A549 (cell line): ENCODE results near the gene RFX1.

Experiments used
- CHD2 ChIP-seq: fragments of 150-350 bp; IDR thresholded peaks from 2 replicates; pipeline ENCODE4 v1.6.1; 2014; ENCODE audit warnings: low read length; ENCODE audit not compliant: partially characterized antibody
- CTCF ChIP-seq: fragments of >200 bp; sonication (Bioruptor Twin); formaldehyde crosslinking; IDR thresholded peaks from 3 replicates; pipeline ENCODE4 v1.5.1; 2016
- MAFK ChIP-seq: fragments of 450-650 bp; IDR thresholded peaks from 2 replicates; pipeline ENCODE4 v1.6.1; 2014; ENCODE audit not compliant: partially characterized antibody
- RAD21 ChIP-seq, 2 experiments: fragments of >200 bp in 1 of 2; sonication (Bioruptor Twin) in 1 of 2; formaldehyde crosslinking in 1 of 2; IDR thresholded peaks in 1 of 2; conservative IDR thresholded peaks in 1 of 2; 2 replicates in 1 of 2; 3 replicates in 1 of 2; pipeline ENCODE4 v1.6.1; 2012 to 2018; ENCODE audit warnings: inconsistent platforms in 1 of 2
- RCOR1 ChIP-seq: fragments of 150-350 bp; IDR thresholded peaks from 2 replicates; pipeline ENCODE4 v1.6.1; 2014; ENCODE audit warnings: antibody characterized with exemption, low read length, low read depth
- TF ChIP-seq, protein P1 (sequence below): fragments of 200-600 bp; sonication (generic); IDR thresholded peaks from 2 replicates; pipeline ENCODE4 v1.6.1; 2016; ENCODE audit warnings: antibody characterized with exemption, mild to moderate bottlenecking, moderate library complexity
- TF ChIP-seq, protein P2 (sequence below): fragments of >200 bp; sonication (Bioruptor Twin); formaldehyde crosslinking; IDR thresholded peaks from 3 replicates; pipeline ENCODE4 v1.6.1; 2016

DNA sequence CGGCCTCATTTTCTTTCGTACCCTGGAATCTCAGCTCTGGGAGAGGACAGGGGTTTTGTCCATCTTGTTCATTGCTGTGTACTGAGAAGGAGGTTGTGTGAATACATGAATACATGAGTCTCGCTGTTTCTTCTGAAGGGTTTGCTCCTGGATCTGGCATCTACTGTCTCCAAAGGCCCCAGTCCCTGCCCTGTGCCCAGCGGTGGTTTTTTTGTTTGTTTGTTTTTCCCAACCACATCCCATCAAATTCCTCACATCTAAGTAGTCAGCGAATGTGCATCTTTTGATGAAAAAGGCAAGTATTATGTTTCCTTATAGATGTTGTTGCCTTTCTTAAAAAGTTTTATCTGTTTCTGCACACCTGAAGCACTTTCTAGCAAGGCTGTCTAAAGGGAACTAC is 41.3 kb downstream of the RFX1 start:
- no peak for TF ChIP-seq CTCF
- no peak for TF ChIP-seq MAFK
- TF ChIP-seq, protein P1, sequence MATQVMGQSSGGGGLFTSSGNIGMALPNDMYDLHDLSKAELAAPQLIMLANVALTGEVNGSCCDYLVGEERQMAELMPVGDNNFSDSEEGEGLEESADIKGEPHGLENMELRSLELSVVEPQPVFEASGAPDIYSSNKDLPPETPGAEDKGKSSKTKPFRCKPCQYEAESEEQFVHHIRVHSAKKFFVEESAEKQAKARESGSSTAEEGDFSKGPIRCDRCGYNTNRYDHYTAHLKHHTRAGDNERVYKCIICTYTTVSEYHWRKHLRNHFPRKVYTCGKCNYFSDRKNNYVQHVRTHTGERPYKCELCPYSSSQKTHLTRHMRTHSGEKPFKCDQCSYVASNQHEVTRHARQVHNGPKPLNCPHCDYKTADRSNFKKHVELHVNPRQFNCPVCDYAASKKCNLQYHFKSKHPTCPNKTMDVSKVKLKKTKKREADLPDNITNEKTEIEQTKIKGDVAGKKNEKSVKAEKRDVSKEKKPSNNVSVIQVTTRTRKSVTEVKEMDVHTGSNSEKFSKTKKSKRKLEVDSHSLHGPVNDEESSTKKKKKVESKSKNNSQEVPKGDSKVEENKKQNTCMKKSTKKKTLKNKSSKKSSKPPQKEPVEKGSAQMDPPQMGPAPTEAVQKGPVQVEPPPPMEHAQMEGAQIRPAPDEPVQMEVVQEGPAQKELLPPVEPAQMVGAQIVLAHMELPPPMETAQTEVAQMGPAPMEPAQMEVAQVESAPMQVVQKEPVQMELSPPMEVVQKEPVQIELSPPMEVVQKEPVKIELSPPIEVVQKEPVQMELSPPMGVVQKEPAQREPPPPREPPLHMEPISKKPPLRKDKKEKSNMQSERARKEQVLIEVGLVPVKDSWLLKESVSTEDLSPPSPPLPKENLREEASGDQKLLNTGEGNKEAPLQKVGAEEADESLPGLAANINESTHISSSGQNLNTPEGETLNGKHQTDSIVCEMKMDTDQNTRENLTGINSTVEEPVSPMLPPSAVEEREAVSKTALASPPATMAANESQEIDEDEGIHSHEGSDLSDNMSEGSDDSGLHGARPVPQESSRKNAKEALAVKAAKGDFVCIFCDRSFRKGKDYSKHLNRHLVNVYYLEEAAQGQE: no peak
- no peak for TF ChIP-seq RAD21 (conservative IDR thresholded peaks at IDR 0.05 in 1 of 2, IDR thresholded peaks at IDR 0.05 in 1 of 2)
- TF ChIP-seq, protein P2, sequence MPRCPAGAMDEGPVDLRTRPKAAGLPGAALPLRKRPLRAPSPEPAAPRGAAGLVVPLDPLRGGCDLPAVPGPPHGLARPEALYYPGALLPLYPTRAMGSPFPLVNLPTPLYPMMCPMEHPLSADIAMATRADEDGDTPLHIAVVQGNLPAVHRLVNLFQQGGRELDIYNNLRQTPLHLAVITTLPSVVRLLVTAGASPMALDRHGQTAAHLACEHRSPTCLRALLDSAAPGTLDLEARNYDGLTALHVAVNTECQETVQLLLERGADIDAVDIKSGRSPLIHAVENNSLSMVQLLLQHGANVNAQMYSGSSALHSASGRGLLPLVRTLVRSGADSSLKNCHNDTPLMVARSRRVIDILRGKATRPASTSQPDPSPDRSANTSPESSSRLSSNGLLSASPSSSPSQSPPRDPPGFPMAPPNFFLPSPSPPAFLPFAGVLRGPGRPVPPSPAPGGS: no peak
- TF ChIP-seq RCOR1: no peak
- TF ChIP-seq CHD2: no peak
